Liver (tissue), 9 donors: ENCODE measurements around the gene ADAM8. TPM values are rescaled to one million over a fixed set of nuclear protein-coding genes. Genes with fewer than 3 reads are reported as not detected.

ENCODE experiments used
- DNase-seq: peaks from one replicate; pipeline ENCODE4 v3.0.0-alpha.2; 2017; ENCODE audit warnings: low spot score
- H3K27ac ChIP-seq, 2 donors: one replicate each; pipeline ENCODE4 v1.7.0; 2013; ENCODE audit warnings: inconsistent platforms in 2 of 2, low read length in 2 of 2, control low read depth in 1 of 2, low read depth in 1 of 2, mild to moderate bottlenecking in 1 of 2
- H3K27me3 ChIP-seq, 4 donors: one replicate each; pipeline versions ENCODE4 v1.6.1 to v1.7.0; 2013; ENCODE audit warnings: low read length in 3 of 4, inconsistent platforms in 1 of 4, mild to moderate bottlenecking in 1 of 4, moderate library complexity in 1 of 4; ENCODE audit not compliant: control insufficient read depth in 4 of 4, insufficient read depth in 4 of 4
- H3K36me3 ChIP-seq, 4 donors: one replicate each; pipeline versions ENCODE4 v1.6.1 to v1.7.0; 2013; ENCODE audit warnings: low read length in 3 of 4, mild to moderate bottlenecking in 3 of 4, low read depth in 1 of 4, moderate library complexity in 1 of 4; ENCODE audit not compliant: control insufficient read depth in 4 of 4, insufficient read depth in 3 of 4
- H3K4me1 ChIP-seq, 4 donors: one replicate each; pipeline versions ENCODE4 v1.6.1 to v1.7.0; 2013; ENCODE audit warnings: low read length in 3 of 4, mild to moderate bottlenecking in 3 of 4, moderate library complexity in 1 of 4; ENCODE audit not compliant: control insufficient read depth in 4 of 4, insufficient read depth in 4 of 4
- H3K4me3 ChIP-seq, 3 donors: one replicate each; pipeline versions ENCODE4 v1.6.1 to v1.7.0; 2013; ENCODE audit warnings: low read length in 3 of 3, control low read depth in 1 of 3, low read depth in 1 of 3, mild to moderate bottlenecking in 1 of 3
- H3K9ac ChIP-seq, 2 donors: one replicate each; pipeline ENCODE4 v1.7.0; 2013; ENCODE audit warnings: low read length in 2 of 2, mild to moderate bottlenecking in 2 of 2, moderate library complexity in 2 of 2, control low read depth in 1 of 2, low read depth in 1 of 2
- H3K9me3 ChIP-seq, 4 donors: one replicate each; pipeline versions ENCODE4 v1.6.1 to v1.7.0; 2013; ENCODE audit warnings: low read length in 3 of 4; ENCODE audit not compliant: control insufficient read depth in 4 of 4
- EGR1 ChIP-seq, 2 donors: IDR thresholded peaks; 2 replicates each; pipeline ENCODE4 v1.6.1; 2016 to 2018; ENCODE audit warnings: antibody characterized with exemption in 2 of 2, low read depth in 2 of 2
- FOXA2 ChIP-seq: IDR thresholded peaks from 2 replicates; pipeline ENCODE4 v1.6.1; 2016; ENCODE audit warnings: antibody characterized with exemption
- GABPA ChIP-seq, 2 donors: IDR thresholded peaks in 1 of 2; conservative IDR thresholded peaks in 1 of 2; 2 replicates each; pipeline ENCODE4 v1.6.1; 2016; ENCODE audit warnings: antibody characterized with exemption in 2 of 2, mild to moderate bottlenecking in 1 of 2, moderate library complexity in 1 of 2
- HNF4A ChIP-seq, 2 donors: conservative IDR thresholded peaks; 2 replicates each; pipeline ENCODE4 v1.6.1; 2016; ENCODE audit warnings: antibody characterized with exemption in 2 of 2, mild to moderate bottlenecking in 2 of 2
- HNF4G ChIP-seq: IDR thresholded peaks from 2 replicates; pipeline ENCODE4 v1.6.1; 2016; ENCODE audit warnings: antibody characterized with exemption
- JUND ChIP-seq, 2 donors: IDR thresholded peaks; 2 replicates each; pipeline ENCODE4 v1.6.1; 2016; ENCODE audit warnings: antibody characterized with exemption in 2 of 2
- NR2F2 ChIP-seq: IDR thresholded peaks from 2 replicates; pipeline ENCODE4 v1.6.1; 2016; ENCODE audit warnings: antibody characterized with exemption
- SP1 ChIP-seq: IDR thresholded peaks from 2 replicates; pipeline ENCODE4 v1.6.1; 2018; ENCODE audit warnings: antibody characterized with exemption, mild to moderate bottlenecking
- TAF1 ChIP-seq: conservative IDR thresholded peaks from 2 replicates; pipeline ENCODE4 v1.6.1; 2016; ENCODE audit warnings: antibody characterized with exemption, mild to moderate bottlenecking
- YY1 ChIP-seq: IDR thresholded peaks from 2 replicates; pipeline ENCODE4 v1.6.1; 2016; ENCODE audit warnings: antibody characterized with exemption, mild to moderate bottlenecking
- WGBS: extraction: QIAGEN DNeasy Blood & Tissue Kit; methylation state at CpG from one replicate; pipeline ENCODE4 v1.1.7; 2013; 5-methylcytosine and 5-hydroxymethylcytosine counted together
- polyA plus RNA-seq, 2 donors: library from polyadenylated mRNA; stranded (reverse) in 1 of 2; unstranded in 1 of 2; fragments of 200-250 nt in 1 of 2; fragments of >200 nt in 1 of 2; fragmentation: Nextera tagmentation in 1 of 2; extraction: Ambion mirVana in 1 of 2; gene quantifications; one replicate each; pipeline versions ENCODE4 v1.2.1 to v1.2.3, GENCODE V29; 2013 to 2015
- total RNA-seq, 2 donors: library from RNA; depleted of rRNA; stranded (reverse); fragments of >200 nt; gene quantifications; one replicate each; pipeline ENCODE4 v1.2.3, GENCODE V29; 2014
- TF ChIP-seq, protein P1 (sequence below): IDR thresholded peaks from 2 replicates; pipeline ENCODE4 v1.6.1; 2016; ENCODE audit warnings: antibody characterized with exemption
- TF ChIP-seq, protein P2 (sequence below): IDR thresholded peaks from 2 replicates; pipeline ENCODE4 v1.6.1; 2016; ENCODE audit warnings: antibody characterized with exemption
- TF ChIP-seq, protein P3 (sequence below): IDR thresholded peaks from 2 replicates; pipeline ENCODE4 v1.6.1; 2016; ENCODE audit warnings: antibody characterized with exemption, mild to moderate bottlenecking
- donor health status: healthy.
- donor health status: healthy.
- donor health status: healthy.
- donor health status: healthy.
- donor health status: healthy.

ADAM8 gene
- total and polyA plus RNA-seq, 4 donors = 1.3 to 6.9 (median 3.7) TPM

DNA sequence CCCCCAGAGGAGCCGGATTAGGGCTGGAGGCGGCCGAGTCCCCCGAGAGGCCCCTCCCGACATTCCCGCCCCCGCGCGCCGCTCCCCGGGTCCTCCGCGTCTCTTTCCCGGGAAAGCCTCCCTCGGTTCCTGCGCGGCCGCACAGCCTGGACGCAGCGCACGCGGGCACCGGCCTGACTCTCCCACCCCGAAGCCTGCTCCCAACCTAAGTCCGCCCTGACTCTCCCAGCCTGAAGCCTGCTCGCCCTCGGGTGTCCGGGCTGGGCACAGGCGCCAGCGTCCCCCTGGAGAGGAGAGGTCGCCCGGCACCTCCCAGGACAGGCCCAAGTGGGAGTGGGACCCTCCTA is 39.5 kb downstream of the ADAM8 start:
- H3K4me3 ChIP-seq = no peak overlapping the region
- H3K9me3 ChIP-seq = no peaks in the 10 kb centered on the region
- H3K4me1 ChIP-seq = peaks cover 4 to 17% (median 11%) of the 10 kb centered on the region in 4 donors
- no peak overlapping the region for H3K27ac ChIP-seq
- TF ChIP-seq TAF1 (no peak), JUND (IDR thresholded peaks at IDR 0.05) (no peak), FOXA2 (no peak)
- TF ChIP-seq, protein P1, sequence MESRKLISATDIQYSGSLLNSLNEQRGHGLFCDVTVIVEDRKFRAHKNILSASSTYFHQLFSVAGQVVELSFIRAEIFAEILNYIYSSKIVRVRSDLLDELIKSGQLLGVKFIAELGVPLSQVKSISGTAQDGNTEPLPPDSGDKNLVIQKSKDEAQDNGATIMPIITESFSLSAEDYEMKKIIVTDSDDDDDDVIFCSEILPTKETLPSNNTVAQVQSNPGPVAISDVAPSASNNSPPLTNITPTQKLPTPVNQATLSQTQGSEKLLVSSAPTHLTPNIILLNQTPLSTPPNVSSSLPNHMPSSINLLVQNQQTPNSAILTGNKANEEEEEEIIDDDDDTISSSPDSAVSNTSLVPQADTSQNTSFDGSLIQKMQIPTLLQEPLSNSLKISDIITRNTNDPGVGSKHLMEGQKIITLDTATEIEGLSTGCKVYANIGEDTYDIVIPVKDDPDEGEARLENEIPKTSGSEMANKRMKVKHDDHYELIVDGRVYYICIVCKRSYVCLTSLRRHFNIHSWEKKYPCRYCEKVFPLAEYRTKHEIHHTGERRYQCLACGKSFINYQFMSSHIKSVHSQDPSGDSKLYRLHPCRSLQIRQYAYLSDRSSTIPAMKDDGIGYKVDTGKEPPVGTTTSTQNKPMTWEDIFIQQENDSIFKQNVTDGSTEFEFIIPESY = no peak
- TF ChIP-seq, protein P2, sequence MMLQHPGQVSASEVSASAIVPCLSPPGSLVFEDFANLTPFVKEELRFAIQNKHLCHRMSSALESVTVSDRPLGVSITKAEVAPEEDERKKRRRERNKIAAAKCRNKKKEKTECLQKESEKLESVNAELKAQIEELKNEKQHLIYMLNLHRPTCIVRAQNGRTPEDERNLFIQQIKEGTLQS = no peak
- H3K36me3 ChIP-seq = no peaks in the 10 kb centered on the region
- no peak for DNase-seq
- 5% methylated on average over 32 of the region's 32 CpGs for WGBS
- peaks cover 0 to 33% (median 0%) of the 10 kb centered on the region in 4 donors for H3K27me3 ChIP-seq
- H3K9ac ChIP-seq = no peak overlapping the region

DNA sequence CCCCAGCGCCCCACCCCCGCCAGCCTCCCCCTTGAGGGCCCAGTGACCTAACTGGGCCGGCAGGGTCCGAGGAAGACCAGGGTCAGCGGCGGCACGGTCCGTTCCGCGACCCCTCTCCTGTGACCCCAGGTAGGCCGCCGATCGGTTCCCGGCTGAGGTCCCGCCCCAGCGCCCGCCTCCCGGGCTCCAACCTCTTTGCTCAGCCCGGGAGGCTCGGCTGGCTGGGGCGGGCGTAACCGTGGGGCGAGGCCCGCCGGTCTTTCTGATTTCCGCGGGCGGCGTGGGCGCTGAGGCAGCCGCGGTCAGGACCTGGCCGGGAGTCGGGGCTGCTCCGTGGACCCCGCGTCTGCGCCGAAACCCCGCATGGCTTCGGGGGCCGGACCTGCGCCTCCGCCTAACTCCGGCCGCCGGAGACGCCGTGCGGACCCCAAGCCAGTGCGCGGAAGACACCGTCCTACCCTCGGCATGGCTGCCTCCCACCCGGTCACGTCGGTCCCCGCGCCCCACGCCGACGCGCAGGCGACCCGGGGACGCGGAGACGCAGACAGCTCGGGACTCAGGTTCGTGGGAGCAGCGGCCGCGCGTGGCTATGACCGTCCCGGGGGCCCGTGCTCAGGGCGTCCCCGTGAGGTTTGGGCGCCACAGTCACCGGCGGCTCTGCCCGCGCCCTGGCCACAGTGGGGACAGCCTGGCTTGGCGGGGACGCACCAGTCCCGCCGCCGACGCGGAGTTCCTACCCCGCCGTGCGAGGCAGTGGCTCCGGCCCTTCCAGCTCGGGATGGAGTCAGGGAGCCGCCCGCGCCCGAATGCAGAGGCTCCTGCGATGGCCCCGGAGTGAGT is 40.0 kb downstream of the ADAM8 start:
- no peak for DNase-seq
- Histone ChIP-seq H3K4me1 (peaks cover 4 to 17% (median 11%) of the 10 kb centered on the region in 4 donors), H3K36me3 (no peaks in the 10 kb centered on the region), H3K9me3 (no peaks in the 10 kb centered on the region), H3K27me3 (peaks cover 0 to 33% (median 0%) of the 10 kb centered on the region in 4 donors), H3K9ac (no peak overlapping the region), H3K4me3 (peak overlapping the region in 1 of 3 donors; percentile 16), H3K27ac (no peak overlapping the region)
- TF ChIP-seq NR2F2 (no peak), JUND (IDR thresholded peaks at IDR 0.05) (no peak), GABPA (IDR thresholded peaks at IDR 0.05 in 1 of 2, conservative IDR thresholded peaks at IDR 0.05 in 1 of 2) (no peak), HNF4G (no peak), YY1 (no peak), SP1 (no peak)
- TF ChIP-seq, protein P3, sequence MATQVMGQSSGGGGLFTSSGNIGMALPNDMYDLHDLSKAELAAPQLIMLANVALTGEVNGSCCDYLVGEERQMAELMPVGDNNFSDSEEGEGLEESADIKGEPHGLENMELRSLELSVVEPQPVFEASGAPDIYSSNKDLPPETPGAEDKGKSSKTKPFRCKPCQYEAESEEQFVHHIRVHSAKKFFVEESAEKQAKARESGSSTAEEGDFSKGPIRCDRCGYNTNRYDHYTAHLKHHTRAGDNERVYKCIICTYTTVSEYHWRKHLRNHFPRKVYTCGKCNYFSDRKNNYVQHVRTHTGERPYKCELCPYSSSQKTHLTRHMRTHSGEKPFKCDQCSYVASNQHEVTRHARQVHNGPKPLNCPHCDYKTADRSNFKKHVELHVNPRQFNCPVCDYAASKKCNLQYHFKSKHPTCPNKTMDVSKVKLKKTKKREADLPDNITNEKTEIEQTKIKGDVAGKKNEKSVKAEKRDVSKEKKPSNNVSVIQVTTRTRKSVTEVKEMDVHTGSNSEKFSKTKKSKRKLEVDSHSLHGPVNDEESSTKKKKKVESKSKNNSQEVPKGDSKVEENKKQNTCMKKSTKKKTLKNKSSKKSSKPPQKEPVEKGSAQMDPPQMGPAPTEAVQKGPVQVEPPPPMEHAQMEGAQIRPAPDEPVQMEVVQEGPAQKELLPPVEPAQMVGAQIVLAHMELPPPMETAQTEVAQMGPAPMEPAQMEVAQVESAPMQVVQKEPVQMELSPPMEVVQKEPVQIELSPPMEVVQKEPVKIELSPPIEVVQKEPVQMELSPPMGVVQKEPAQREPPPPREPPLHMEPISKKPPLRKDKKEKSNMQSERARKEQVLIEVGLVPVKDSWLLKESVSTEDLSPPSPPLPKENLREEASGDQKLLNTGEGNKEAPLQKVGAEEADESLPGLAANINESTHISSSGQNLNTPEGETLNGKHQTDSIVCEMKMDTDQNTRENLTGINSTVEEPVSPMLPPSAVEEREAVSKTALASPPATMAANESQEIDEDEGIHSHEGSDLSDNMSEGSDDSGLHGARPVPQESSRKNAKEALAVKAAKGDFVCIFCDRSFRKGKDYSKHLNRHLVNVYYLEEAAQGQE = no peak
- WGBS = 2% methylated on average over 103 of the region's 103 CpGs

DNA sequence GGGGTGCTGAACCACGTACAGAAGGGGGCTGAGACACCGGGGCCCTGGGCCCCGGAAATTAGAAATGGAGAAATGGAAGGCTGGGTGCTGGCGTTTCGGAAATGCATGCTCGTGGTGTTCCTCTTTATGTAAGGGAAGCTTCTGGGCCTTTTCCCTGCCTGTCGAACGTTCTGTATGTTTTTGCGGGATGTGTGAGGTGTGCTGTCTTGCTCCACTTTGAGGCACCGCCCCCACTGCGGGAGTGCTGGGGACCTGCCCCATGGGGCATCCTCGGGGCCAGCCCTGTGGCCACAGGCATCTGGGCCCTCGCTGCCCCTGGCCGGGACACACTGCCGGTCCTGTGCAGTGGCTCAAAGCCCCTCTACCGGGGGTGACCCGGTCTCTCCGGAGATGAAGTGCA is 40.7 kb downstream of the ADAM8 start:
- no peak overlapping the region for H3K9ac ChIP-seq
- WGBS = 3% methylated on average over 18 of the region's 18 CpGs
- H3K9me3 ChIP-seq = no peaks in the 10 kb centered on the region
- peak overlapping the region in 1 of 3 donors; percentile 16 for H3K4me3 ChIP-seq
- H3K4me1 ChIP-seq = peaks cover 4 to 17% (median 11%) of the 10 kb centered on the region in 4 donors
- H3K36me3 ChIP-seq = no peaks in the 10 kb centered on the region
- TF ChIP-seq EGR1 (IDR thresholded peaks at IDR 0.05; ENCODE audit: low read depth in 2 of 2) (no peak), YY1 (no peak), NR2F2 (no peak), HNF4A (conservative IDR thresholded peaks at IDR 0.05) (no peak)
- DNase-seq = no peak
- H3K27me3 ChIP-seq = peaks cover 0 to 33% (median 0%) of the 10 kb centered on the region in 4 donors
- no peak overlapping the region for H3K27ac ChIP-seq
